NCI-H2107 treated with DMSO at 0.1 percent for 48 hours (cell line): Measurements from ENCODE around the gene GDF15.
"Not testable (repeated sequence)": the region's sequence is repeated elsewhere in the genome, so short reads cannot be mapped to it uniquely, and the experiment has no call there.

ENCODE experiments used
- DNase-seq: peaks from one replicate; lab custom pipeline; 2025; ENCODE audit not compliant: unreplicated experiment; lab: John Stamatoyannopoulos, UW

GDF15 gene

GRCh38 chr19:18385675-18386542, at the start of gene GDF15:
Gene GDF15 (plus strand): TSS chr19:18386158. CDS start chr19:18386190, 32 bp downstream.
- DNase-seq = no peak

- no peak for DNase-seq
Measured at GRCh38 chr19:18338541-18338940, 47.4 kb upstream of the GDF15 start.

GRCh38 chr19:18339723-18340122, 46.2 kb upstream of the GDF15 start:
- no peak for DNase-seq

GRCh38 chr19:18340190-18340989, 45.6 kb upstream of the GDF15 start, which contains the start of gene PGPEP1:
Gene PGPEP1 (plus strand): TSS chr19:18340598. CDS start chr19:18340682, 84 bp downstream.
- DNase-seq = no peak

GRCh38 chr19:18340990-18341868, 44.7 kb upstream of the GDF15 start:
- DNase-seq = no peak

- no peak for DNase-seq
Measured at GRCh38 chr19:18342090-18342632, 43.8 kb upstream of the GDF15 start.

GRCh38 chr19:18344582-18344950, 41.4 kb upstream of the GDF15 start:
- DNase-seq = no peak

- no peak for DNase-seq
Measured at GRCh38 chr19:18345296-18345695, 40.7 kb upstream of the GDF15 start.

GRCh38 chr19:18346091-18346490, 39.9 kb upstream of the GDF15 start:
- no peak for DNase-seq

- no peak for DNase-seq
Measured at GRCh38 chr19:18348171-18348570, 37.8 kb upstream of the GDF15 start.

GRCh38 chr19:18348818-18349339, 37.1 kb upstream of the GDF15 start:
- DNase-seq = not testable (repeated sequence)

GRCh38 chr19:18349524-18350128, 36.3 kb upstream of the GDF15 start:
- DNase-seq = no peak

GRCh38 chr19:18350490-18350889, 35.5 kb upstream of the GDF15 start:
- DNase-seq = no peak

- no peak for DNase-seq
Measured at GRCh38 chr19:18351544-18351943, 34.4 kb upstream of the GDF15 start.

GRCh38 chr19:18353378-18354005, 32.5 kb upstream of the GDF15 start:
- no peak for DNase-seq

- DNase-seq = not testable (repeated sequence)
Measured at GRCh38 chr19:18354743-18355142, 31.2 kb upstream of the GDF15 start.

GRCh38 chr19:18357041-18357440, 28.9 kb upstream of the GDF15 start:
- DNase-seq = no peak

GRCh38 chr19:18361646-18362045, 24.3 kb upstream of the GDF15 start:
- DNase-seq = no peak

- no peak for DNase-seq
Measured at GRCh38 chr19:18362934-18363542, 22.9 kb upstream of the GDF15 start.
